Endodermal cell (in vitro differentiated cells): ENCODE results near the gene CORO2B. TPM values are rescaled to one million over a fixed set of nuclear protein-coding genes. Genes with fewer than 3 reads are reported as not detected.

Experiments used
- DNase-seq: peaks from one replicate; pipeline ENCODE4 v3.0.0-alpha.2; 2017
- H3K27ac ChIP-seq: 2 replicates; pipeline ENCODE4 v1.5.1; 2013; ENCODE audit warnings: mild to moderate bottlenecking, low read depth, low read length, moderate library complexity
- H3K27me3 ChIP-seq: 2 replicates; pipeline ENCODE4 v1.6.1; 2013; ENCODE audit warnings: mild to moderate bottlenecking, low read length, moderate library complexity; ENCODE audit not compliant: insufficient read depth, control insufficient read depth, poor library complexity, severe bottlenecking
- H3K36me3 ChIP-seq: 2 replicates; pipeline ENCODE4 v1.7.0; 2013; ENCODE audit warnings: mild to moderate bottlenecking, low read length, moderate library complexity; ENCODE audit not compliant: control insufficient read depth, insufficient read depth
- H3K4me1 ChIP-seq: one replicate; pipeline ENCODE4 v1.7.0; 2013; ENCODE audit warnings: low read length; ENCODE audit not compliant: control insufficient read depth, insufficient read depth
- H3K4me3 ChIP-seq: 2 replicates; pipeline ENCODE4 v1.5.1; 2013; ENCODE audit warnings: mild to moderate bottlenecking, low read length, moderate library complexity
- H3K9ac ChIP-seq: 2 replicates; pipeline ENCODE4 v1.6.1; 2013; ENCODE audit warnings: mild to moderate bottlenecking, low read length, moderate library complexity; ENCODE audit not compliant: poor library complexity, severe bottlenecking; ENCODE audit errors: extremely low read depth
- H3K9me3 ChIP-seq: 2 replicates; pipeline ENCODE4 v1.6.1; 2013; ENCODE audit warnings: mild to moderate bottlenecking, low read length, moderate library complexity; ENCODE audit not compliant: control insufficient read depth
- H3K27ac Mint-ChIP-seq: 2 replicates; pipeline ENCODE4 v1.8.0; 2020; ENCODE audit warnings: mixed read lengths
- H3K27me3 Mint-ChIP-seq: 2 replicates; pipeline ENCODE4 v1.8.0; 2021; ENCODE audit warnings: mild to moderate bottlenecking, mixed read lengths; ENCODE audit not compliant: insufficient read depth
- H3K36me3 Mint-ChIP-seq: 2 replicates; pipeline ENCODE4 v1.8.0; 2020; ENCODE audit warnings: low read depth, mixed read lengths
- H3K4me1 Mint-ChIP-seq: 2 replicates; pipeline ENCODE4 v1.8.0; 2020; ENCODE audit warnings: mixed read lengths
- H3K4me3 Mint-ChIP-seq: 2 replicates; pipeline ENCODE4 v1.8.0; 2020; ENCODE audit warnings: mild to moderate bottlenecking, moderate library complexity, mixed read lengths
- H3K9me3 Mint-ChIP-seq: 2 replicates; pipeline ENCODE4 v1.8.0; 2020; ENCODE audit warnings: mild to moderate bottlenecking, mixed read lengths
- CTCF ChIP-seq: fragments of 200-600 bp; sonication (generic); conservative IDR thresholded peaks from 2 replicates; pipeline ENCODE4 v1.5.0; 2021; ENCODE audit warnings: antibody characterized with exemption, mild to moderate bottlenecking
- WGBS, 2 experiments: methylation state at CpG; one replicate each; pipeline versions ENCODE4 v1.1.5 to v1.1.7; 2013; ENCODE audit warnings: missing lambda C conversion rate in 2 of 2, mixed read lengths in 1 of 2; ENCODE audit not compliant: insufficient coverage in 1 of 2, insufficient read length in 1 of 2; 5-methylcytosine and 5-hydroxymethylcytosine counted together
- total RNA-seq, 2 donors: library from RNA; stranded (reverse); fragmentation: NEBNext Ultra II Directional in 1 of 2; extraction: Animal tissue kit (Norgen Biotek cat#: 25700) in 1 of 2; gene quantifications; 2 replicates in 1 of 2; 3 replicates in 1 of 2; pipeline ENCODE4 v1.2.1, GENCODE V29; 2021

The CORO2B gene
- total RNA-seq, 2 donors from 2014 or later: 1.1 to 1.2 TPM

DNA sequence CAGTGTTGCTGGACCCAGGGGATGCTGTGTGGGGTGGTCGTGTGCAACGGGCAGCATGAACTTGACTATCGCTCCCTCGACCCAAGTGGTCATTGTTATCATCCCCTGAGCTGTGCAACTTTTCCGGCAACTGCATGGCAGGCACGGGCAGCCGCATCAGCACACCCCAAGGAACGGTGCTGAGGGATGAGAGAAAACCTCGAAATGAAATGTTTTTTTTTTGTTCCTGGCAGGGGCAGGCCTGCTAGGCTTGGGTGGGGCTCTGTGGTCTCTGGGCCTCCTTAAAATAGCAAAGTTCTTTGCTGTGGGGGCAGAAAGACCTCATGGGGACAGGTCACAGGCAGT, 51.4 kb downstream of the CORO2B start:
- H3K27ac Mint-ChIP-seq: no peak overlapping the region
- H3K27me3 Mint-ChIP-seq: peaks cover 4% of the 10 kb centered on the region
- no peaks in the 10 kb centered on the region for H3K4me1 Mint-ChIP-seq

GRCh38 chr15:68630836-68631235, 52.0 kb downstream of the CORO2B start:
- H3K4me1 Mint-ChIP-seq: no peaks in the 10 kb centered on the region
- no peak overlapping the region for H3K9ac ChIP-seq
- no peaks in the 10 kb centered on the region for H3K36me3 Mint-ChIP-seq
- peaks cover 3% of the 10 kb centered on the region for H3K27me3 Mint-ChIP-seq
- no peak for DNase-seq
- TF ChIP-seq CTCF: peak; percentile 66
- no peak overlapping the region for H3K27ac Mint-ChIP-seq
- no peaks in the 10 kb centered on the region for H3K4me1 ChIP-seq
- H3K9me3 ChIP-seq: no peaks in the 10 kb centered on the region
- H3K4me3 Mint-ChIP-seq: no peak overlapping the region
- H3K36me3 ChIP-seq: no peaks in the 10 kb centered on the region
- H3K4me3 ChIP-seq: no peak overlapping the region
- H3K27ac ChIP-seq: no peak overlapping the region
- H3K27me3 ChIP-seq: no peaks in the 10 kb centered on the region
- WGBS, 2 experiments: 86 to 100% methylated on average over 1 to 8 of the region's 8 CpGs
- no peaks in the 10 kb centered on the region for H3K9me3 Mint-ChIP-seq

More for the DNA sequence above, 51.4 kb downstream of the CORO2B start:
- Mint-ChIP-seq H3K9me3 (no peaks in the 10 kb centered on the region), H3K4me3 (no peak overlapping the region), H3K36me3 (no peaks in the 10 kb centered on the region)
- Histone ChIP-seq H3K27me3 (no peaks in the 10 kb centered on the region), H3K4me3 (no peak overlapping the region), H3K36me3 (no peaks in the 10 kb centered on the region), H3K9me3 (no peaks in the 10 kb centered on the region), H3K4me1 (no peaks in the 10 kb centered on the region), H3K27ac (no peak overlapping the region), H3K9ac (no peak overlapping the region)
- DNase-seq: no peak
- WGBS, 2 experiments: 88 to 96% methylated on average over 5 to 9 of the region's 9 CpGs
- no peak for TF ChIP-seq CTCF

DNA sequence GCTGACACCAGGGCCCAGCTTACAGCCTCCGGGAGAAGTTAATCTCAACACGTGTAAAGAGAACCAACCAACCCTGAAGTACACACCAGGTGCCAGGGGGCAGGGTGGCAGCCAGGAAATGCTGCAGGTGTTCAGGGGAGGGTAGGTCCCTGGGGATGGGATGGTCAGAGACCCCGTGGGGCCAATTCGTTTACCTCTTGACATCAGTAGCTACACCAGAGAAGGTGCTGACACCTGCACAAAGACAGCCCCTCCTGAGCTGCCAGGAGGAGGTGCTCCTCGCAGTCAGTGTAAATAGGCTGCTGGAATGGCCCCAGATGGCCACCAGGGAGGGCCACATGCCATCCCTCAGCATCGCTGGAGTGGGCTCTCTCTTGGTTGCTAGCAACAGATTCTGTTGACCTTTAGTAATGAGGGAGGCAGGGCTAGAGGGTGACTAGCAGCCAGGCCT, 52.8 kb downstream of the CORO2B start:
- H3K4me1 Mint-ChIP-seq: no peaks in the 10 kb centered on the region
- no peak overlapping the region for H3K27ac Mint-ChIP-seq
- H3K4me1 ChIP-seq: no peaks in the 10 kb centered on the region

More for the DNA sequence above, 52.8 kb downstream of the CORO2B start:
- no peaks in the 10 kb centered on the region for H3K36me3 Mint-ChIP-seq
- no peaks in the 10 kb centered on the region for H3K9me3 ChIP-seq
- H3K4me3 Mint-ChIP-seq: no peak overlapping the region
- no peak overlapping the region for H3K4me3 ChIP-seq
- WGBS, 2 experiments: 54 to 83% methylated on average over 2 to 6 of the region's 6 CpGs
- no peaks in the 10 kb centered on the region for H3K27me3 ChIP-seq
- H3K9ac ChIP-seq: no peak overlapping the region
- H3K27me3 Mint-ChIP-seq: peaks cover 3% of the 10 kb centered on the region
- H3K27ac ChIP-seq: no peak overlapping the region
- peak; percentile 74 for TF ChIP-seq CTCF
- no peaks in the 10 kb centered on the region for H3K36me3 ChIP-seq
- DNase-seq: peak; percentile 87
- H3K9me3 Mint-ChIP-seq: no peaks in the 10 kb centered on the region
